Activated CD8-positive, alpha-beta T cell treated with anti-CD3 and anti-CD28 coated beads for 36 hours (primary cell): ENCODE results near the gene BRINP2. TPM values are rescaled to one million over a fixed set of nuclear protein-coding genes. Genes with fewer than 3 reads are reported as not detected.

Experiments used
- total RNA-seq, 2 experiments: library from RNA; stranded (reverse); gene quantifications; one replicate each; pipeline ENCODE4 v1.2.3, GENCODE V29; 2021

BRINP2 gene
- total RNA-seq, 2 experiments from 2014 or later: not detected

Other genes with a start within 250 kb of the BRINP2 start
- not detected for gene ASTN1, start 6.2 kb upstream of the BRINP2 start, total RNA-seq